CD4-positive, alpha-beta T cell treated with Interleukin-4 for 4 hours (primary cell): Measurements from ENCODE around the gene ADH7.
"Not testable (repeated sequence)": the region's sequence is repeated elsewhere in the genome, so short reads cannot be mapped to it uniquely, and the experiment has no call there.

ENCODE experiments used
- DNase-seq: peaks from one replicate; pipeline ENCODE4 v3.0.0-alpha.2; 2020

The ADH7 gene

DNA sequence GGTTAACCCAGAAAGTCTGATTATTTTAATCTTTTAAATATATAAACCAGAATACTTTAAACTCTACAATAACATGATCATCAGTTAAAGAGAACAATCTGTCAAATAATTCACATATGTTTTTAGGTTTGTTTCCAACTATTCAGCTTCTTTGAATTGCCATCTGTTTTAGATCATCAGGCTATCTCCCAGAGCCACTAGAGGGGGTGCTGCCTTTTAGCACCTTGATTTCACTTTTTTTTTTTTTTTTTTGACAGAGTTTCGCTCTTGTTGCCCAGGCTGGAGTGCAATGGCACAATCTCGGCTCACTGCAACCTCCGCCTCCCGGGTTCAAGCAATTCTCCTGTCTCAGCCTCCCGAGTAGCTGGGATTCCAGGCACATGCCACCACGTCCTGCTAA is 57.8 kb downstream of the ADH7 start:
- not testable (repeated sequence) for DNase-seq

GRCh38 chr4:99372464-99372863 is 62.7 kb downstream of the ADH7 start:
- not testable (repeated sequence) for DNase-seq

GRCh38 chr4:99367817-99368216 is 67.3 kb downstream of the ADH7 start:
- not testable (repeated sequence) for DNase-seq

- DNase-seq: no peak
Measured at GRCh38 chr4:99366491-99366890, 68.7 kb downstream of the ADH7 start.

DNA sequence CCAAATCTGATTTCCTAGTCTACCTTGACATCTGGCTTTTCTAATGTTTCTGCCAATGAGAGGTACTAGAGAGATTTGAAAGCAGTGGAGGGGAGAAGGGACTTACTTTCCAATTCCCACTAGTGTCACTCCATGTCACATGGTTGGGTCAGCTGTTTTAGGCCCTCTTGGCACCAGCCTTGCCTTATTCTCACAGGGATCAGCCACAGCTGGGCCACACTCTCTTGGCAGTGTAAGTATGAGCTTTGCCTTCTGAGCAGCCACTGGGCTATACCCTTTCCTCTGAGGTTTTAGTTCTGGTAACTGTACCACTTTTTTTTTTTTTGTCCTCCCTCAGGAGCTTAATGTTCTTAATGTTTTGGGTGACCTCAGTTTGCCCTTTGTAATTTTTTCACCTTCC is 72.4 kb downstream of the ADH7 start:
- no peak for DNase-seq
